Caco-2 (cell line): ENCODE results near the gene RFC1. TPM values are rescaled to one million over a fixed set of nuclear protein-coding genes. Genes with fewer than 3 reads are reported as not detected.

Source experiments
- BruUV-seq: library from RNA; stranded (reverse); fragments of 400-500 nt; replicated peaks from 2 replicates; lab custom pipeline; 2021; lab: Mats Ljungman, UMichigan
- CTCF ChIA-PET: fragments of 300-600 bp; sonication (Branson Sonifier 250); formaldehyde crosslinking; loops from one replicate; lab custom pipeline; 2022; ENCODE audit warnings: antibody characterized with exemption; lab: Charles Lee
- POLR2A ChIA-PET: fragments of 300-600 bp; sonication (Branson Sonifier 250); formaldehyde crosslinking; loops from one replicate; lab custom pipeline; 2022; ENCODE audit warnings: antibody characterized with exemption; lab: Charles Lee
- DNase-seq, 2 experiments: peaks; one replicate each; pipeline versions ENCODE4 v3.0.0 to v3.0.0-alpha.2; 2020 to 2022
- H3K27me3 ChIP-seq: replicated peaks from 2 replicates; pipeline ENCODE4 v1.6.0; 2011; ENCODE audit warnings: low read length; ENCODE audit not compliant: control insufficient read depth, insufficient read depth
- H3K36me3 ChIP-seq: 2 replicates; pipeline ENCODE4 v1.5.1; 2011; ENCODE audit warnings: low read length; ENCODE audit not compliant: control insufficient read depth, insufficient read depth
- H3K4me1 ChIP-seq: fragments of 250-450 bp; sonication (Bioruptor Pico); 2 replicates; pipeline ENCODE4 v1.5.1; 2020; ENCODE audit warnings: mild to moderate bottlenecking
- H3K4me3 ChIP-seq: 2 replicates; pipeline ENCODE4 v1.5.1; 2011; ENCODE audit warnings: low read depth, mild to moderate bottlenecking, control low read depth, low read length
- H3K9me3 ChIP-seq: fragments of 250-450 bp; sonication (Bioruptor Pico); 2 replicates; pipeline ENCODE4 v1.5.1; 2020; ENCODE audit warnings: mild to moderate bottlenecking, moderate library complexity
- H3K27ac Mint-ChIP-seq: one replicate; pipeline ENCODE4 v1.8.0; 2022; ENCODE audit warnings: mixed read lengths; ENCODE audit not compliant: unreplicated experiment
- H3K27me3 Mint-ChIP-seq: one replicate; pipeline ENCODE4 v1.8.0; 2022; ENCODE audit warnings: mixed read lengths; ENCODE audit not compliant: insufficient read depth, unreplicated experiment
- H3K36me3 Mint-ChIP-seq: one replicate; pipeline ENCODE4 v1.8.0; 2022; ENCODE audit warnings: mild to moderate bottlenecking, mixed read lengths; ENCODE audit not compliant: insufficient read depth, unreplicated experiment
- H3K4me1 Mint-ChIP-seq: one replicate; pipeline ENCODE4 v1.8.0; 2022; ENCODE audit warnings: low read depth, mixed read lengths; ENCODE audit not compliant: unreplicated experiment
- H3K4me3 Mint-ChIP-seq: one replicate; pipeline ENCODE4 v1.8.0; 2022; ENCODE audit warnings: mild to moderate bottlenecking, moderate library complexity, mixed read lengths; ENCODE audit not compliant: unreplicated experiment
- H3K9me3 Mint-ChIP-seq: one replicate; pipeline ENCODE4 v1.8.0; 2022; ENCODE audit warnings: mixed read lengths; ENCODE audit not compliant: unreplicated experiment
- CTCF ChIP-seq, 2 experiments: fragments of 200-600 bp in 1 of 2; IDR thresholded peaks; 1 replicate in 1 of 2; 2 replicates in 1 of 2; pipeline versions ENCODE4 v1.5.1 to v1.8.0; 2011 to 2022; ENCODE audit warnings: antibody characterized with exemption in 1 of 2, control low read depth in 1 of 2, inconsistent platforms in 1 of 2, low read depth in 1 of 2, low read length in 1 of 2, mild to moderate bottlenecking in 1 of 2, moderate library complexity in 1 of 2; ENCODE audit not compliant: insufficient read depth in 1 of 2, severe bottlenecking in 1 of 2, unreplicated experiment in 1 of 2
- intact Hi-C: fragments of 100-400 bp; cut with micrococcal nuclease; formaldehyde crosslinking; loops from one replicate; pipeline ENCODE4 v1.10.0; 2022; ENCODE audit not compliant: unreplicated experiment
- total RNA-seq: library from RNA; stranded (reverse); gene quantifications from 2 replicates; pipeline ENCODE4 v1.2.3, GENCODE V29; 2022

Gene RFC1
- total RNA-seq, 1 experiment from 2014 or later: 63.4 TPM

GRCh38 chr4:39274503-39274902 lies 91.7 kb downstream of the RFC1 start:
- TF ChIP-seq CTCF (IDR thresholded peaks at IDR 0.05; ENCODE audit: insufficient read depth in 1 of 2, low read depth in 1 of 2, low read length in 1 of 2, severe bottlenecking in 1 of 2, unreplicated experiment in 1 of 2): no peak
- BruUV-seq: no TSS peak
- Histone ChIP-seq H3K4me1 (no peaks in the 10 kb centered on the region), H3K4me3 (no peak overlapping the region), H3K36me3 (no peaks in the 10 kb centered on the region), H3K9me3 (no peaks in the 10 kb centered on the region), H3K27me3 (no peaks in the 10 kb centered on the region)
- intact Hi-C loops: no loop called here
- Mint-ChIP-seq H3K27me3 (no peaks in the 10 kb centered on the region), H3K9me3 (no peaks in the 10 kb centered on the region), H3K36me3 (no peaks in the 10 kb centered on the region), H3K27ac (no peak overlapping the region), H3K4me1 (no peaks in the 10 kb centered on the region), H3K4me3 (no peak overlapping the region)
- ChIA-PET CTCF (no interaction called here), POLR2A (no interaction called here)
- no peak for DNase-seq

- Histone ChIP-seq H3K4me1 (no peaks in the 10 kb centered on the region), H3K9me3 (no peaks in the 10 kb centered on the region), H3K27me3 (no peaks in the 10 kb centered on the region), H3K4me3 (no peak overlapping the region), H3K36me3 (no peaks in the 10 kb centered on the region)
- peaks cover 6% of the 10 kb centered on the region for H3K4me1 Mint-ChIP-seq
- H3K36me3 Mint-ChIP-seq: no peaks in the 10 kb centered on the region
- no peaks in the 10 kb centered on the region for H3K9me3 Mint-ChIP-seq
- no peak overlapping the region for H3K4me3 Mint-ChIP-seq
- intact Hi-C loops: no loop called here
- H3K27me3 Mint-ChIP-seq: no peaks in the 10 kb centered on the region
- POLR2A ChIA-PET: no interaction called here
- DNase-seq: no peak
- no peak for TF ChIP-seq CTCF (IDR thresholded peaks at IDR 0.05; ENCODE audit: insufficient read depth in 1 of 2, low read depth in 1 of 2, low read length in 1 of 2, severe bottlenecking in 1 of 2, unreplicated experiment in 1 of 2)
- no peak overlapping the region for H3K27ac Mint-ChIP-seq
- CTCF ChIA-PET: no interaction called here
- no TSS peak for BruUV-seq
Measured at GRCh38 chr4:39263895-39264294, 102.3 kb downstream of the RFC1 start.

GRCh38 chr4:39259571-39260330 lies 106.4 kb downstream of the RFC1 start:
- no peak overlapping the region for H3K4me3 Mint-ChIP-seq

More at GRCh38 chr4:39259571-39260330, 106.4 kb downstream of the RFC1 start:
- intact Hi-C loops: no loop called here
- no peak for TF ChIP-seq CTCF (IDR thresholded peaks at IDR 0.05; ENCODE audit: insufficient read depth in 1 of 2, low read depth in 1 of 2, low read length in 1 of 2, severe bottlenecking in 1 of 2, unreplicated experiment in 1 of 2)
- ChIA-PET CTCF (interaction anchor here (0.6 kb wide), 1 partner anchor 289 kb away, joined by 3 read pairs; no protein-coding TSS in a partner anchor), POLR2A (no interaction called here)
- Mint-ChIP-seq H3K27ac (no peak overlapping the region), H3K4me1 (peaks cover 6% of the 10 kb centered on the region), H3K9me3 (no peaks in the 10 kb centered on the region), H3K27me3 (no peaks in the 10 kb centered on the region), H3K36me3 (no peaks in the 10 kb centered on the region)
- no TSS peak for BruUV-seq
- DNase-seq: no peak
- H3K36me3 ChIP-seq: no peaks in the 10 kb centered on the region
- no peaks in the 10 kb centered on the region; the same call in 1 of the 2 replicates for H3K4me1 ChIP-seq
- no peak overlapping the region for H3K4me3 ChIP-seq
- H3K9me3 ChIP-seq: no peaks in the 10 kb centered on the region
- H3K27me3 ChIP-seq: no peaks in the 10 kb centered on the region
